Mesenteric fat pad (tissue), 1 donor: ENCODE results near the gene NKIRAS2. TPM values are rescaled to one million over a fixed set of nuclear protein-coding genes. Genes with fewer than 3 reads are reported as not detected.
A peak's percentile ranks its signal among the peaks of the same experiment; 100 is the strongest.
"Not testable (repeated sequence)": the region's sequence is repeated elsewhere in the genome, so short reads cannot be mapped to it uniquely, and the experiment has no call there.

Source experiments
- DNase-seq: peaks from one replicate; pipeline ENCODE4 v3.0.0-alpha.2; 2020; ENCODE audit warnings: low spot score
- total RNA-seq: library from RNA; stranded (reverse); fragmentation: NEBNext Ultra II Directional; extraction: Animal tissue kit (Norgen Biotek cat#: 25700); gene quantifications from one replicate; pipeline ENCODE4 v1.2.1, GENCODE V29; 2021
- donor health status: DM: yes; HTN: yes; CAD: no.

The NKIRAS2 gene
- total RNA-seq, 1 donor from 2014 or later = 30.9 TPM

DNA sequence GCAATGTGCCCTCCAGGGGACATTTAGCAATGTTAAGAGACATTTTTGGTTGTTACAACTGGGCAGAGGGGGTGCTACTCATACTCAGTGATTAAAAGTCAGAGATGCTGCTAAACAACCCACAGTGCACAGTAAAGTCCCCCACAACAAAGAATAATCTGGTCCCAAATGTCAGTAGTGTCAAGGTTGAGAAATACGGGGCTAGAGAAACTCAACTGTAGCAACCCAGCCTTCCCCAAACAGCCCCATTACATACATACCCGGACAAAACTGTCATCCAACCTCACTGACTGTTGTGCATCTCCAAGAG, 23.1 kb upstream of the NKIRAS2 start:
- no peak for DNase-seq

GRCh38 chr17:41998497-41998896, 21.4 kb upstream of the NKIRAS2 start:
- no peak for DNase-seq

GRCh38 chr17:42000413-42001133, 19.3 kb upstream of the NKIRAS2 start:
- DNase-seq = no peak

GRCh38 chr17:42001729-42002128, 18.2 kb upstream of the NKIRAS2 start:
- DNase-seq = no peak

- DNase-seq = no peak
Observed at GRCh38 chr17:42002175-42002791, 17.6 kb upstream of the NKIRAS2 start.

DNA sequence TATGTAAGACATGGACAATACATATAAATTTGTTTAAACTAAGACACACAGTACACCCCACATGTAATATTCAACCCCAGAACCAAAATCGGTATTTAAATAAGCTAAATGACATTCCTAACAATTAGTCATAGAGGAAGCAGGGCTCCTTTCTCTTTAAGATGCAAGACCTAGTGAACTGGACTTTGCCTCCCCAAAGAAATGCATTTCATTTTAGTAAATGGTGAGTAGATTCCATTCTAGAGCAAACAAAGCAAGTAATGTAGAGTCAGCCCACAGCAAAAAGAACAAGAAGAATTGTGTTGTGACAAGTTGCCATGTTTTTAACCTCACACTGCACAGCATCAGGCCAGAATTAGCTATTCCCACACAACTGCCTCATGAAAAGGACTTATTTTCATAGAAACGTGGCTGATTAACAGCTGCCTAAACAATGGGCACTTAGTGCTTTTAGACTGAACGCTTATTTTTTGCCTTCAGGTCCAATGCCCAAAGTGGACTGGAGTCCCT, 17.0 kb upstream of the NKIRAS2 start:
- DNase-seq = no peak

DNA sequence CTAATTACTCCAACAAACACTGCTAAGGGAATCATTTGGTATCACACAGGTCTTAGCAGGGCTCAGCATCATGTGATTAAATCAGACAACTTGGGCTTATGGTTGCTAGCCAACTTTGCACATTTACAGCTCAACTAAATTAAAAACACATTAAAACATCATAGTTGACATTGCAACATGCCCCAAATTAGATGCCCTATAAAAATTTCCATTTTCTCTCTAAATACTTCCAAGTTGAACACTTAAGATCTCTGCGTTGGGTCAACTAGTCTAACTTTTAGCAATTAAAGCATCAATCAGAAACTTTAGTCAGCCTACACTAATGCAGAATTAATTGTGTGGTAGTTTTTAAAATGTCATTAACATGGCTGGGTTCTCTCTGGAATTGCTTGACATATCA, 14.7 kb upstream of the NKIRAS2 start:
- no peak for DNase-seq

DNA sequence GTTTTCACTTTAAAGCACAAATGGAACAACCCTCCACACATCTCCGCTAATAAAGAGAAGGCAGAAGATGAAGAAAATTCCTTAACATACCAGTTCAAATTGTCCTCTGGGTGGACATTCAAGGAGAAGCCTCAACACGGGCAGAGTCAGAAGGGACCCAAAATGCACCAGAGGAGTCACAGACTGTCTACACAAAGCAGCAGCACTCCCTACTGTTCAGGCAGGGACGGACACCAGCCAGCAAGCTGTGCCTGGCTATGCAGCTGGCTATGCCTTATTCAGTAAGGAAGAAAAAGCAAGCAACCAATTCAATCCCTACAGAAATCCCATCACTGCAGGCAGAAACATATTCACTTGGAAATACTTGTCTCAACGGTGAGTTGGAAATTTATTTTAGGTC, 10.7 kb upstream of the NKIRAS2 start:
- DNase-seq = peak; percentile 39

GRCh38 chr17:42010266-42010680, 9.6 kb upstream of the NKIRAS2 start:
- DNase-seq = peak; percentile 11

DNA sequence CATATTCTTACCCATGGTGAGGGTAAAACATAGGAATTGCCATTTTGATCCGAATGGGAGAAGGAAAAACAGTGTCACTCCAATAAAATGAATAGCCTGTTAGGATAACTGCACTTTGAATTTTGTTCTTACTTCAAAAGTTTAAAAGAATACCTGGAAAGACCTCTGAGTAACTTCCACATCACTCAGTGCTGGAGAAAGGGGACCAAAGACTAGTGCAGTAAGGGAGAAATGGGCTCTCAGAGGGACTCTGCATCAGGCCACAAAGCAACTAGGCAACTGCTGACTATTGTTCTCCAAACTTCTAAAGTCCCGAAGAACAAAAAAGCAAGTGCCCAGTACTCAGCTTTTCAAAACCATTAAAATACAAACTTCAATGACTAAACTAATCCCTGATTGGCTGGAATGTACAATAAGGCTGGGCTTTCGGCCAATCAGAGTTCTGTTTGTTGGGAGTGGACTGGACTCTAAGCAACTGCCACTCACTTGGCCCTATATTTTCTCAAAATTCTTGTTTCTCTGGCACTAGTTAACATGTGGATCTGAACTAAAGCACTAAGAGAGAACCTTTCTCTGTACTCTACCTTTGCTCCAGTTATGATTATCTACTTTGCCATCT, 8.9 kb upstream of the NKIRAS2 start:
- no peak for DNase-seq

DNA sequence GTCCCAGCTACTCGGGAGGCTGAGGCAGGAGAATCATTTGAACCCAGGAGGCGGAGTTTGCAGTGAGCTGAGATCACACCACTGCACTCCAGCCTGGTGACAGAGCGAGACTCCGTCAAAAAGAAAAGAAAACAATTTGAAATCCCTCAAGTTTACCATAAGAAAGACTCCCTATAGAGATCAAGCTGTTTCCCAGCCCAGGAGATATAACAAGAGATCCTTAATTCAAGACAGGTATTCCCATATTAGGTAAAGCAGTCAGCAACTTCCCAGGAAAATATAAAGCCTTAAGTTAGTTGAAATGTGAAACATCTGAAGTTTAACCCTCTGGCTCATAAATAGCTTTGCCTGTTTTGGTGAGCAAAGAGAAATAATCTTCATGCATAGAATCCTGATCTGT, 7.5 kb upstream of the NKIRAS2 start:
- not testable (repeated sequence) for DNase-seq

GRCh38 chr17:42013740-42014139, 6.2 kb upstream of the NKIRAS2 start:
- not testable (repeated sequence) for DNase-seq

GRCh38 chr17:42016411-42016831, 3.5 kb upstream of the NKIRAS2 start:
- DNase-seq = no peak

DNA sequence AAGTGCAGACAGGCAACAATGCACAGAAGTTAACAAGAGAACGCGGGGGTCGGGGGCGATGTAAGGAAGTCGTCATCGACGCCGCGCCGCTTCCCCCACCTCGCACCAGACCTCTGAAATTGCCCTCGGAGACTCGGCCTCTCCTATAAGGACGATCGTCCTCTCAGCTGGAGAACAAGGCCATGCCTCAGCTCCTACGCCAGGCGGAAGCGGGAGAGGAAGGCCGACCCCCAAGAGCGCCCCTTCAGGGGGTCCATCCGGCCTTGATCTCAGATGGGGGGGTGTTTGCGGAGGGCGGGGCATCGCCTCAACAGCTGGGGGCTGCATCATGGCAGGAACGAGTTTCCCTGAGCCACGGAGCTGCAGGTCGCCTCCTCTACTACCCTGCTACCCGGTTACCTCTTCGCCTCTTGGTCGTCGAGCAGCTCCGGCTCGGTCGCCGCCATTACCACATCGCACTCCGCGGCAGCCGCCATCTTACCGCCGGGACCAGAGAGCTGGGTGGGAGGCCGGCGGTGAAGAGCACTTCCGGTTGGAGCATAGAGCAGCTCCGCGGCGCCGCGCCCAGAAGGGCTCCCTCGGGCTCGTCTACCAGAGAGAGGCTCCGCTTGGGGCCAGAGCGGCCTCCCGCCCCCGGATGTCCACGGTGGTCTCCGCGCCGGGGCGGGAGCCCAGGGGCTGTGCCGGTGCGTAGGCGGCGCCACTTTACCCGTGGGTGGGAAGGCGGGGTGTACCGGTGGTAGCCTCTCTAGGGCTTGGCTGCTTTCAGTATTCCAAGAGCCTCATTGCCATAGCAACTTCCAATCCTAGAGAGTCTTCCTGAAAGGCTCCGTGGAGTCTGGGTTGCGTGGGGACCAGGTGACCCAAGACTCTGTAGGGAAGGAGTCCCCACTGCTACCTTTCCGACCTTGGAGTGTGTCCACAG, 2.7 kb upstream of the NKIRAS2 start, which contains the start of gene DNAJC7:
Gene DNAJC7, minus strand, starts transcription at position 499 of the 925 bp plus-strand sequence. Its CDS starts 23 bp downstream, at position 476.
- peak; percentile 98 for DNase-seq

DNA sequence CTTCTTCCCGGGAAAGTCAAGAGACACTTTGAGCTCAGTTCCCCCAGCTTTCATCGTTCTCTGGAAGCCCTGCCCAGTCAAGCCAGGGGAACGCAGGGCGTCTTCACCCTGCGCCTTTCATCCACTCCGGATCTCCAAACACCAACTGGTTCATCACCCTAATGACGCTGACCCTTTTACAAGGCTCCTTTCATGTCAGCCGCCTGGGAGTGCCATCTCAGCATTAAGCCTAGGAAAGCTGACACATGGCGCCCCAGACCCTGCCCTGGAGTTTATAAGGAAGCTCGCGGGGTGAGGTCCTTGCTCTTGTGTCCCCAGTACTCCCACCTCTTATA, 2.1 kb upstream of the NKIRAS2 start:
- no peak for DNase-seq

GRCh38 chr17:42018339-42018738, 1.6 kb upstream of the NKIRAS2 start:
- no peak for DNase-seq

DNA sequence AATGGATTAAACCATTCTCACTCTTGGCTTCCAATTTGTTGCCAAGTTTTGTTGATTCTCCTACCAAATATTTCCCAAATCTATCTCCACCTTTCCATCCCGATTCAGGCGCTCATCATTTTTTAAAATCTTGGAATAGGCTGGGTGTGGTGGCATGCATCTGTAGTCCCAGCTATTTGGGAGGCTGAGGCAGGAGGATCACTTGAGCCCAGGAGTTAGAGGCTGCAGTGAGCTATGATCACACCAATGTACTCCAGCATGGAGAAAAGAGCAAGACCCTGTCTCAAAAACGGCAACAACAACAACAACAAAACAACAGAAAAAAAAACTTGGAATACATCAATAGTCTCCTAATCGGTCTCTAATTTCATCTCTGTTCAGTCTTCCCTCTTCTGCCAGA, 902 bp upstream of the NKIRAS2 start:
- DNase-seq = no peak

DNA sequence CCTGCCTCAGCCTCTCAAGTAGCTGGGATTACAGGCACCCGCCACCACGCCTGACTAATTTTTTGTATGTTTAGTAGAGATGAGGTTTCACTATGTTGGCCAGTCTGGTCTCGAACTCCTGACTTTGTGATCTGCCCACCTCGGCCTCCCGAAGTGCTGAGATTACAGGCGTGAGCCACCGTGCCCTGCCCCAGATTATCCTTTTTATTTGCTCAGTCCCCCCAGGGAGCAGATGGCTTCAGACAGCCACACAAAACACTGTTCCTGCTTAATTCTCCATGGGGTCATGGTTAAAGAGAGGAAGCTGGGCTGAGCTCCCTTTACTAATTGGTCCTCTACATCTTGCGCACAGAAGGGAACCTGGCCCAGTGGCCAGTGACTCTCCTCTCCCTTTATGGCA, 955 bp downstream of the NKIRAS2 start:
- DNase-seq = not testable (repeated sequence)

- DNase-seq = no peak
Observed at GRCh38 chr17:42023524-42024349, 3.8 kb downstream of the NKIRAS2 start.

DNA sequence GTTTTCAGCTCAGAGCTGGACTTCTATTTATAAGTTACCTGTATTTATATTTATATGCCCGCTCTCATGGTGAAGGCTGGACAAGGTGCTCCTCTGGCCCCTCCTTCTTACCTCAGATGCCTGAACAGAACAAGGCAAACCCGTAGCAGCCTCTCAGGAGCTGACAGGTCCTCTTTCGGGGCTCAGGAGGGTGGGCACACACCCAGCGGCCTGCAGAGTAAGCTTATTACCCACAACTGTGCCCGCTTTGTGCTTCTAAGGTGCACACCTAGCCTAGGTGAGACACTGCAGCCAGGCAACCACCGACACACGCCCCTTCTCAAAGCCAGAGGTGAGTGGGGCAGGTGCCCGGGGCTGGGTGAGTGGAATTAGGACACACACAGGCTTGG, 5.3 kb downstream of the NKIRAS2 start:
- no peak for DNase-seq

DNA sequence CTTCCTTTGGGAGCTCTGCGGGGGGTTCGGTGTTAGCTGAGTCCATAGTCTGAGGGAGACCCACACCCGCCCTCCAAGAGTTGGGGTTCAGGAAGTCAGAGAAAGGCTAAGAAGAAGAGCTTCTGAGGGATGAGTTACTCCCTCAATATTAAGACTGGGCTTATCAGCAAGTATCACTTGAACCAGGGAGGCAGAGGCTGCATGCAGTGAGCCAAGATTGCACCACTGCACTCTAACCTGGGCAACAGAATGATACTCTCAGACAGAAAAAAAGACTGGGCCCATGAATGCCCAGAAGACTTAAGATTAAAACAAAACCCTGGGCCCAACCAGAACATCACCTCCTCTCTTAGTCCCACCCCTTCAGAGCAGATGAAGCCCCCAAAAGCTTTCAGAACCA, 6.0 kb downstream of the NKIRAS2 start:
- no peak for DNase-seq
